ENCODE results near the gene WDPCP. TPM values are rescaled to one million over a fixed set of nuclear protein-coding genes. Genes with fewer than 3 reads are reported as not detected.
A peak's percentile ranks its signal among the peaks of the same experiment; 100 is the strongest.
"Not testable (repeated sequence)": the region's sequence is repeated elsewhere in the genome, so short reads cannot be mapped to it uniquely, and the experiment has no call there.

Gene WDPCP
- polyA plus RNA-seq, 12 donors = 6.2 to 12.8 (median 9.5) TPM; not detected in 1

DNA sequence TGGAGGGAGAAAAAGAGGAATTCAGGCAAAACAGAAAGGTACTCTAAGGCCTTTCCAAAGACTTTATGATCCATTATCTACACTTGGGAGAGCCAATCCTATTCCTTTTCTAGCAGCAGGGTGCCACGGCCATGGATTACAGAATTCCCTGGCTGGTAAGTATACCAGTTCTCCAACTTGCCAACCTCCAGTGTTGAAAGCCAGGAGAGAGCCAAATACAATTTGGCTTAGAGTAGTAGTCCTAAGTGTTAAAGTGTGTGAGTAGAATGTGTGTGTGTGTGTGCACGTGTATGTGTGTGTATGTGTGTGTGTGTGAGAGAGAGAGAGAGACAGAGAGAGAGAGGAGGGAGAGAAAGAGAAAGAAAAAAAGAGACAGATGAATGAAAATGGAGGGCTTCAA is 43.3 kb downstream of the WDPCP start:
- no peak for DNase-seq

DNA sequence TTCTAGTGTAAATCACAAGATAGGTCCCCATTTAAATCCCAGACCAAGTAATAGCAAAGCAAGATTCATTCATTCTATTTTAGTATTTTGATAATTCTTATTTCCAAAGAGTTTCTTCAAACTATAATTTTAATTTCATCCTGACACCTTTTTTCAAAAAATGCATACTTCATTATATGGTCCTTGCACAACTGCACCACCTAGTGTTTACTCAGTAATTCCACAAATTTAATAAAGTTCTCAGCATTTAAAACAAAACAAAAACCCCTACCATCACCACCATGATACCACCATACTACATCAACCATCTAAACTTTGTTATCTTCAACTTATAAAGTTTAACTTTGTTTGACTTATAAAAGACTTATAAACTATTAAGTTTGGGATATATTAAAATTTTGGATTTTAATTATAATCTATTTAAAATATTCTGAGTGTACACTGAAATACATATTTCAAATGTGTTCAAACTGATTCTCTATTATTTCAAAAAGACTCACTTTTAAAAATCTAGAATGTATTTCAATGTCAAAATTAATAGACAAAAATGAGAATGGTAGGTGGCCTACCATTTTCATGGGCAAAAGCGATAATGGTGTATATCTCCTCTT is 44.2 kb downstream of the WDPCP start:
- no peak for DNase-seq

DNA sequence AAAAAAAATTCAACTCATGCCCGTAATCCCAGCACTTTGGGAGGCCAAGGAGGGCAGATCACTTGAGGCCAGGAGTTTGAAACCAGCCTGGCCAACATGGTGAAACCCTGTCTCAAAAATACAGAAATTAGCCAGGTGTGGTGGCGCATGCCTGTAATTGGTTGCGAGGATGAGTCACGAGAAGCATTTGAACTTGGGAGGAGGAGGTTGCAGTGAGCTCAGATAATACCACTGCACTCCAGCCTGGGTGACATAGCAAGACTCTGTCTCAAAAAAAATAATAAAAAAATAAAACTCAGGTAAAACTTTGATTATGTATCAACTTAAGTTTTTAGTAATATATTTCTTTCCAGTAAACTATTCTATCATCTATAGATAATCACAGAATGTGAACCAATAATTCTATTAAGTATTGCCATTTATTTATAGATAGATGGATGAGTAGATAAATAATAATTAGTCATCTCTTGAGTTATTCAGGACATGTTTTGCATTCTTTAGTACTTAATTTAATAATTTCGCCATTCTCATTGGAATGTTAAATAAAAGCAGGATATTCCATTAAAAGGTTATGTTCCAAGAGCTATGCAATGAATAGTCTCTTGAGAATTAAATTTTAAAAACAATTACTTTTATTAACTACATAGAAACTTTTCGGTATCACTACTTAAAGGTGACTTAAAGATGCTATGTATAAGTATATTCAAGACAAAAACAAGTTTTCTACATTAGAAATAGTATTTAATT is 48.7 kb downstream of the WDPCP start:
- no peak for DNase-seq

DNA sequence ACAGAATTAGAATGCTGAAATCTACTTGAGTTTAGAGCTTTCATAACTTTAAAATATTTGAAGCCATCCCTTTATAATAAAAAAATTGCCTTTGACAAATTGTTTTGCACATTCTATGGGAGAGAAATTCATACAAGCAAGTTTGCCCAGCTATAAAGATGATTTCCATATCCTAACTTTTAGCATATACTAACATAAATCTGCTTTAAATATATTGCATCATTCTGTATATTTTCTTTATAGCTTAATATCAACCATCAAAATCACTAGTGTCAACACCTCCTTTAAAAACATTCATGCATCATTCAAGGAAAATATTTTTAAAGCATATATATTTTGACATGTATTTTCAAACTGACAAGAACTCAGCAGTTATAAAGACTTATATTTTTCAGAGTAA is 49.9 kb downstream of the WDPCP start:
- no peak for DNase-seq

DNA sequence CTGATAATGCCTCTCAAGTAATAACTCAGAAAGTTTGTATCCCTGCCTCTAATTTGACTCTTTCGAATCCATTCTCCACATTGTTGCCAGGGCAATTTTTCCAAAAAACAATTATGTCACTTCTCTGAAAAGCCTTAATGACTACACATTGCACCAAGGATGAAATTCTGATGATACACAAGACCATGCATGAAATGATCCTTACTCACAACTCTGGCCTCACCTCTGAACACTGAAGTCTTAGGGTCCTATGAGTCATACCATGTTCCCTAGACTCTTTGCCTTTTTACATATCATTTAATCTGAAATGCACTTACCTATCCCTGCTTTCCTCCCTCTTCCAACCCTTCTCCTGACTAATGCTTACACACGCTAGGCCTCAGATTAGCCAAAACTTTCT is 51.0 kb downstream of the WDPCP start:
- DNase-seq = no peak

DNA sequence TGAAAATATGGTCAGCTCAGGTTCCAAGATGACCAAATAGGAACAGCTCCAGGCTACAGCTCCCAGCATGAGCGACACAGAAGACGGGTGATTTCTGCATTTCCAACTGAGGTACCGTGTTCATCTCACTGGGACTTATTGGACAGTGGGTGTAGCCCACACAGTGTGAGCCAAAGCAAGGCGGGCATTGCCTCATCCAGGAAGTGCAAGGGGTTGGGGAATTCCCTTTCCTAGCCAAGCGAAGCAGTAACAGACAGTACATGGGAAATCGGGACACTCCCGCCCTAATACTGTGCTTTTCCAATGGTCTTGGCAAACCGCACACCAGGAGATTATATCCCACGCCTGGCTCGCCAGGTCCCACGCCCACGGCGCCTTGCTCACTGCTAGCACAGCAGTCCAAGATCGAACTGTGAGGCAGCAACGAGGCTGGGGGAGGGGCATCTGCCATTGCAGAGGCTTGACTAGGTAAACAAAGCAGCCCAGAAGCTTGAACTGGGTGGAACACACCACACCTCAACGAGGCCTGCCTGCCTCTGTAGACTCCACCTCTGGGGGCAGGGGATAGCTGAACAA is 57.5 kb downstream of the WDPCP start:
- no peak for DNase-seq

DNA sequence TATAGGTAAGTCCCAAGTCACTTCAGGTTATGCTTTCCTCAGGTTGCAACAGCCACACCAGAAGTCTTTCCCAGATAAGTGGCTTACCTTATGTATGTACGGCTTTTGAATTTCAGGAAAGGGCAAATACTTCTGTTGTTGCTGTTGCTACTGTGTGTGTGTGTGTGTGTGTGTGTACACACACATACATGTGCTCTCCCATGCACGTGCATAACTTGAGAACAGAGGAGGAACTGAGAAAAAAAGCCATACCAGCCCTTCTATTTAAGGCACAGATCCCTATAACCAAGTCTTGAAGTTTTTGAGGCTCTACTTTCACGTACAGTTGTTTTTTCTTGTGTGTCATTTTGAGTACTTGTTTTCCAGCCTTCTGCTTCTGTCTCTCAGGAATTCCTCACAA is 62.4 kb downstream of the WDPCP start:
- DNase-seq = no peak

DNA sequence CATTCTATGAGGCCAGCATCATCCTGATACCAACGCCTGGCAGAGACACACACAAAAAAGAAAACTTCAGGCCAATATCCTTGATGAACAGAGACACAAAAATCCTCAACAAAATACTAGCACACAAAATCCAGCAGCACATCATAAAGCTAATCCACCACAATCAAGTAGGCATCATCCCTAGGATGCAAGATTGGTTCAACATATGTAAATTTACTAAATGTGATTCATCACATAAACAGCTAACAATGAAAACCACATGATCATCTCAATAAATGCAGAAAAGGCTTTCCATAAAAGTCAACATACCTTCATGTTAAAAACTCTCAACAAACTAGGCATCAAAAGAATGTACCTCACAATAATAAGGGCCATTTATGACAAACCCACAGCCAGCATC is 65.3 kb downstream of the WDPCP start:
- DNase-seq = no peak

DNA sequence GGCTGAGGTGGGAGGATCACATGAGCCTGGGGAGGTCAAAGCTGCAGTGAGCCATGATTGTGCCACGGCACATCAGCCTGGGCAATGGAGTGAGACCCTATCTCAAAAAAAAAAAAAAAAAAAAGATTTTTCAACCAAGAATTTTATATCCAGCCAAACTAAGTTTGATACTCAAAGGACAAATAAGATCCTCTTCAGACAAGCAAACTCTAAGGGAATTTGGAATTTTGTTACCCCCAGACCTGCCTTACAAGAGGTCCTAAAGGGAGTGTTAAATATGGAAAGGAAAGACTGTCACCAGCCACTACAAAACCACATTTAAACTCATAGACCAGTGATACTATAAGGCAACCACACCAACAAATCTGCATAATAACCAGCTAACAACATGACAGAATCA is 67.5 kb downstream of the WDPCP start:
- DNase-seq = no peak

DNA sequence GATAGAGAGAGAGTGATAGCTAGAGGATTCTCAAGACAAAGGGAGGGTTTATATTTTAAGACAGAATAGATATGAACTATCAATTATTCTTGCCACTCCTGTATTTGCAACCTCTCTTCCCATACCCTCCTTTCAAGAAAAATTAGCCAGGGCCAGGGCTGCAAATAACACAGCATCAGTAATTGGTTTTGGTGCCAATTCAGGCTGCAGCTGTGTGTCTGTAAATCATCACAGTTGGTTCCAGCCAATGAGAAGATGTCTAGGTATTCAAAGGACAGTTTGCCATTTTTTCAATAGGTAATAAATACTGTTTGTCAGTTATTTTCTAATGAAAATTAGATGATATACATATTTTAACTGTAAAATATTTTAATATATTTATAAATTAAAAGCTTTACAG is 73.5 kb downstream of the WDPCP start:
- DNase-seq = peak; percentile 9

DNA sequence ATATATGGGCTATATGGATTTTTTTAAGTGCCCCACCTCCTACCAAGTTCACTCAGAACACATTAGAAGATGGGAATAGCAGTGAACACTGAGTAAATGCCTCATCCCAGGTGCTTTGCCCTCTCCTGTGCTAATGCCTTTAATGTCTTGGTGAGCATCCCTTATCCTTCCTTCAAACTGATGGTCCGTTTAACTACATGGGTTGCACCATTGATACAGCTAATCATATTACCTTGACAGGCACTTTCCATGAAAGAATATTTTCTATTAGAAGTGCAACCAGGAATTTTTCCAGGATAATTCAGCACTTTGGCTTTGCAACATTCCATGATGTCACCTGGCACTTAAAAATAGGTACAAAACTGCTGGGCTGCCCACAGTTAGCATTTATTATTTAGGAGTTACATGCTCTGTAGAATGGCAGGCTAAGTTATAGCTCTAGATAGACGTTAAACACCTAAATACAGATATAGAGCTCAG is 74.0 kb downstream of the WDPCP start:
- DNase-seq = peak; percentile 1

DNA sequence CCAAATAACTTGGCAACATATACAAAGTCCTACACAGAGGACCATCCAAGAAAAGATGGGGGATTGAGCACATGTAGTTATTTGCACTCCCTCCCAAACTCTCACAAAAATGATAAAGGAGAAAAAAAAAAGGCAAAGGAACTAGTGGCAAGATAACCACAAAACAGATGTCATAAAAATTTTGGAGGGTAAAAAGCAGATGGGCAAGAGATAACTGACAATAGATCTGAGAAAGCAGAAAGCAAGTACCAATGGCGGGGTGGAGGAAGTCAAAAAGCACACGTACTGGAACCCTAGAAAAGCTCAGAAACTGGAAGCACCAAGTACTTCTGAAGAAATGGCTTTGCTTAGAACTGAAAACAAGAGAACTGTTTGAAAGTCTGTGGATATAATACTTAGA is 82.0 kb downstream of the WDPCP start:
- no peak for DNase-seq

DNA sequence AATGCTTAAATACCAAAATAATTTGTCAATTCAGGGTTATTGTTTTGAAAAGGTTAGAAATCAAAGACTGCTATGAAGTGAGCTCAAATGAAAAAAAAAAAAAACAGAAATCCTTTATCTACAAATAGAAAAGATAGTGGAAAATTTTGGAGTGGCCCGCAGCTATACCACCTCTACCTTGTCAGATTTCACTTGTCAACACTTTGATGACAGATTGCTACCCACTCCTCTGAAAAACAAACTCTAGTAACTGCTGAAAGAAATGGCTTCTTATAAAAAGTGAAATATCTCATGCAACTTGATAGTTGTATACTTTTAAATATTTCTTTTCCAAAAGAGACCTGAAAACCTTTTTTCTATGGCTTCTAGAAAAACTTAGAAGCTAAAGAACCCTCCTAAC is 84.5 kb downstream of the WDPCP start:
- DNase-seq = no peak

DNA sequence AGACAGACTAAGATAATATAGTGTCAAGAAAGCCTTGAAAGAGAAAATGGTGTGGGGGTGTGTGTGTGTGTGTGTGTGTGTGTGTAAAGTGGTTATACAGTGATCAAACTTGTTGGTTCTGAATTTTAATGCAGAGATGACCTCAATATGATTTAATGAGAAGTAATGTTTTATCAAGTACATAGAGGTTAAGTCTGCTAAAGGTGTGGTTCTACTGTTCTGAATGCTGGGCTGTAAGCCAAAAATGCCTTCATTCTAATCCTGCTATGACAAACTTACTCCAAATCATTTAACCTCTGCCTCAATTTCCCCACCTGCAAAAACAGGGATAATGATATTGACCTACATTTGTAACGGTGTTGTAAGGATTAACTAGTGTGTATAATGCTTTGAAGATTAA is 87.9 kb downstream of the WDPCP start:
- no peak for DNase-seq

DNA sequence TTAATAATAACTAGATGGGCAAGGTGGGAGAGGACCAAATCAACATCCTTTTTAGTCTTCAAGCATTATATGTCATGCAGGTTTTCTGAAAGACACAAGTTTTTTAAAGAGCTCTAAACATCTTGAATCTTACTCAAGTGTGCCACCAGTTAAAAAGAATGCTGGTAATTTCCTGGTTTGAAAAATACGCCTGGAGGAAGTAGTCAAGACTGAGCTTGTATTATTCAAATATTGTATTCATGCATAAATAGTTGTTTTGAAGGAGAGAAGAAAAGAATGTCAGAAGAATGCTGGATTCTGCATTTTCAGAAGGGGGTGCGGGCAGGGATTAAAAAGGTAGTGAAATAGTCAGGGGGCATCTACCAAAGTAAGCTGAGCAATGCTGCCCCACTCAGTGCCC is 90.7 kb downstream of the WDPCP start:
- no peak for DNase-seq

DNA sequence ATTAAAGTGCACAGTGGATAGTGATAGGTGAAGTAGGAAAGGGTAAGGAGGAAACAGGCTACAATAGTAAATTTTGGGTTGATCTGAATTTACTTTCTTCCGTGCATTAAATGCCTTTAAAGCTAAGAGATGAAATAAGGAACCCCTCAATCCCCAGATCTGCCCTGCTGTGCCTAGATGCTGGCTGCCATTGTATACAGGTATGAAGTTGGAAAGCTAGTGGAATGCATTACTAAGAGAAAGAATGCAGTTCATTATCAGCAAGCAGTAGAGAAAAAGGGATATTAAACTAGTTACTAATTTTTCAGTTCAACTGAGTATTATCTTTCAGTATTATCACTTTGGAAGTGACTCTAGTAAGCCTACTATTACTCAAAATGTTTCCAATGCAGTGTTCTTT is 93.3 kb downstream of the WDPCP start:
- DNase-seq = no peak

DNA sequence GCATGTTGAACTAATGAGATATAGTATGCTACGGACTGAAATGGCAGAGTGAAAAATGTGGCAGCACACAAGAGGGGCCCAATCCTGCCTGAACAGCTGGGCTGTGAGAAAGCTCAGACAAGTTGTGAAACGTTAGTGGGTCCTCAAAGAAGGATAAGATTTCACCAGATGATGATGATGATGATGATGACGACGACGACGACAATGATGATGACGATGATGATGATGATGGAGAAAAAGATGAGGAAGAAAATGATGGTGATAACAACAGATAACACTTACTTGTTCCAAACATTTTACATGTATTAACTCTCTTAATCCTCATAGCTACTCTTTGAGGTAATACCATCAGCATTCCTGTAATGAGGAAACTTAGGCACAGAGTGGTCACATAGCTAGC is 94.2 kb downstream of the WDPCP start:
- no peak for DNase-seq

DNA sequence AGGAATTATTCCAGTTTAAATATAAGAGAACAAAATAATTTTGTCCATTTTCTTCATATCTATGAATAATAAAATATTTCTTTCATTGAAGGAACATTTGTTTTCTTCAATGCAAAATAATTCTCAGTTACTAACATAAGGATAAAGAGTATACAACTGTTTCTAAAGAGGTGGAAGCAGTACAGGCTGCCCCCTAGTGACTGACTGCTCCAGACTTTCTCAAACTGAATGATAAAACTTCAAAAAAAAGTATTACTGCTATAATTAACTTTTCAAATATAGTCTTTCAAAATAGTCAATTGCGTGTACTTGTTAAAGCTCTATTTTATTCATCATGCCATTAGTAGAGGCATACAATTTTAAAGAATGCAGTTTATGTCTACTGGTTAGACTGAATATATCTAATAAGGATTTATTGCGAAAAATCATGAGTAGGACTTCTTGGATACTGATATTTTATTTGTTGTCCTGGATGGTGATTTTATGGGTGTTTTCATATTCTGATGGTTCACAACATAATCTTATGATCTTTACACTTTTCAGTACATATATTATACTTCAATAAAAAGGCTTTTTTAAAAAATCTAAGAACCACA is 100.1 kb downstream of the WDPCP start:
- peak; percentile 25 for DNase-seq

DNA sequence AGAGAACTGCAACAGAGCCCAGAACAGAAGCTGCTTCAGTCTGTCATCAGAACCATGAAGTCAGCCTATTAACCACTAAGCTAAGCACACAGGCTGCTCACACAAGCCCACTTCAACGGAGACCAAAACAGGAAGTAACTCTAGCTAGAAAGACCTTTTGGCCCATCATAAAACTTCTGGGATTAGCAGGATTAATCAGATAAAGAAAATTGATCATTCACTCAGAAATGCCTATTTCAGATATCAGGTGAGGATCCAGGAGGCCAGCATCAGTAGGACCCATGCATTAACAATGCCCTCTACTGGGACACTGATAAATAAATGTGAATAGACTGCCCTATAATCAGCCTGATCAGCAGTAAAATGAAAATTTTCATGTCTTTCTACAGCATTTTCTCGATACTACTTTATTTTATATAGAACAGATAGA is 101.4 kb downstream of the WDPCP start:
- no peak for DNase-seq

DNA sequence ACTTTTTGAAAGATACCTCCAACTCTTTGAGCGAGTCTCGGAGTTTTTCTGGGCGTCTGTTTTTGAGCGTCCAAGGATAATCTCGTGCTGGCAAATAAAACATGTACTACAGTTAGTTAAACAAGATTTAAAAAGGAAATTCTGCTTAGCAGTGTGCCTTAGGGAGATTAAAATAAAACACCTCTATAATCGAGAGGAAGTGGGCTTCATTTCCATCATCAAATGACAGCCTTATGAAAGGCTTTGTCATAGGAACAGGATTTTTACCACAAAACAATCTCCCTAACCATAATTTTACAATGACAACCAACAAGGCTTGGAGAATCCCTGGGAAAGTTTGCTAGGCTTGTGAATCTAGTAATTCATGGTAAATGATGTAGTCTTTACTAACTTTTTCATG is 103.4 kb downstream of the WDPCP start:
- DNase-seq = no peak

DNA sequence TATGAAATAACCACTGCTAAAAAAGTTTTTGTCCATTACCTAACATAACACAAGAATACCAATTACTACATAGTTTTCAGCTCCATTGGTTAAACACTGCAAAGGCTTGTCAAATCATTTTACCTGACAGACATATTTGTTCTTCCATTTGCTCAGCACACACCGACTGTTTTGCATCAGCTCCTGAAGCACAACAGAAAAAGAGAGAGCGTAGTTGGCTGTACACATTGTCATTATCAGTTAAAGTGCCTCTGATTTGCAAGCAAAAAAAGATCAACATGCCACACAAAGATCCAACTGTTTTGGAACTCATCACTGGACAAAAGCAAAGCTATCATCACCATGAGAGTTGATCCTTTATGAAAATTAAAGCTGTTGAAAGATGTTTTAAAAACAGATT is 103.8 kb downstream of the WDPCP start:
- DNase-seq = no peak

DNA sequence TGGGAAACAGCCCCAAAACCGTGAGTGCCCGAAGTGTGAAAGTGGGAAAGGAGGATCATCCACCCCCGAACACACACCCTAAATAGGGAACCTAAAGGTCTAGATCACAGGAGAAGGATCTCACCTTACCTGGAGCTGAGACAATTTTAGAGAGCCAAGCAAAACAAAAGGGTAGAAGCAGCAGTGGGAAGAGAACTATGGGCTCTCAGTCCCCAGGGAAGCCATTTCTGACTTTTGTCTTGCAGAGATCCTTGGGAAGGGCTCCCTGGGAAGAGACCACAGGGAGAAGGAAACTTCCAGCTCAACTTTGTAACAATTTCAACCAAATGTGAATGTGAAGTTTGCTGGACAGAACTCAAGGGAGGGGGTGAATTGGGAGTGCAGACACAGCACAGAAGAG is 110.6 kb downstream of the WDPCP start:
- DNase-seq = no peak

DNA sequence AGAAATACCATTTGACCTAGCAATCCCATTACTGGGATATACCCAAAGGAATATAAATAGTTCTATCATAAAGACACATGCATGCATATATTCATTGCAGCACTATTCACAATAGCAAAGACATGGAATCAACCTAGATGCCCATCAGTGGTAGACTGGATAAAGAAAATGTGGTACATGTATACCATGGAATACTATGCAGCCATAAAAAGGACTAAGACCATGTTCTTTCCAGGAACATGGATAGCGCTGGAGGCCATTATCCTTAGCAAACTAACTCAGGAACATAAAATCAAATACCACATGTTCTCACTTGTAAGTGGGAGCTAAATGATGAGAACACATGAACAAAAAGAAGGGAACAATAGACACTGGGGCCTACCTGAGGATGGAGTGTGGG is 119.0 kb downstream of the WDPCP start:
- not testable (repeated sequence) for DNase-seq
